Retinal pigment epithelial cell (primary cell): Measurements from ENCODE around the gene FOXR1.

Experiments
- DNase-seq: peaks from one replicate; pipeline ENCODE4 v3.0.0-alpha.2; 2010; ENCODE audit warnings: low read depth
- H3K4me3 ChIP-seq: 2 replicates; pipeline ENCODE4 v1.5.1; 2011; ENCODE audit warnings: mild to moderate bottlenecking, low read length, control low read depth, moderate library complexity
- TF ChIP-seq, protein P1 (sequence below): conservative IDR thresholded peaks from 2 replicates; pipeline ENCODE4 v1.5.1; 2011; ENCODE audit warnings: low read depth, low read length, control low read depth, inconsistent platforms

The FOXR1 gene

DNA sequence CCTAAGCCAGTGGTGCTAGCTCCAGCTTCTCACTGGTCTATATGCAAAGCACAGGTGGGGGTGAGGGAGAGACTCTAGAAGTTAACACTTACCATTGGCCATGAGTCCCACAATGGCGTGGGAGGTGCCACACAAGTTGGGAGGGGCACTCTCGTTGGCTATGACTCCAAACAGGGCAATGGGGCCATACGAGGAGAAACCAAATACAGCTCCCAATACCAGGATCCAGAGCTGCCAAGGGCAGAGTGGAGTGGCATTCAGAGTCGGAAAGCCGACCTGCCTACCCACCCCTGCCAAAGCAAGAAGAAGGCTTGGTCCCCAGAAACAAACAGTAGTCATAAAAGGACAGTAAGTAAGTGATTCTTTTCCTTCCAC lies 53.5 kb downstream of the FOXR1 start:
- TF ChIP-seq, protein P1, sequence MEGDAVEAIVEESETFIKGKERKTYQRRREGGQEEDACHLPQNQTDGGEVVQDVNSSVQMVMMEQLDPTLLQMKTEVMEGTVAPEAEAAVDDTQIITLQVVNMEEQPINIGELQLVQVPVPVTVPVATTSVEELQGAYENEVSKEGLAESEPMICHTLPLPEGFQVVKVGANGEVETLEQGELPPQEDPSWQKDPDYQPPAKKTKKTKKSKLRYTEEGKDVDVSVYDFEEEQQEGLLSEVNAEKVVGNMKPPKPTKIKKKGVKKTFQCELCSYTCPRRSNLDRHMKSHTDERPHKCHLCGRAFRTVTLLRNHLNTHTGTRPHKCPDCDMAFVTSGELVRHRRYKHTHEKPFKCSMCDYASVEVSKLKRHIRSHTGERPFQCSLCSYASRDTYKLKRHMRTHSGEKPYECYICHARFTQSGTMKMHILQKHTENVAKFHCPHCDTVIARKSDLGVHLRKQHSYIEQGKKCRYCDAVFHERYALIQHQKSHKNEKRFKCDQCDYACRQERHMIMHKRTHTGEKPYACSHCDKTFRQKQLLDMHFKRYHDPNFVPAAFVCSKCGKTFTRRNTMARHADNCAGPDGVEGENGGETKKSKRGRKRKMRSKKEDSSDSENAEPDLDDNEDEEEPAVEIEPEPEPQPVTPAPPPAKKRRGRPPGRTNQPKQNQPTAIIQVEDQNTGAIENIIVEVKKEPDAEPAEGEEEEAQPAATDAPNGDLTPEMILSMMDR, result no peak
- no peak for DNase-seq
- no peak overlapping the region for H3K4me3 ChIP-seq

DNA sequence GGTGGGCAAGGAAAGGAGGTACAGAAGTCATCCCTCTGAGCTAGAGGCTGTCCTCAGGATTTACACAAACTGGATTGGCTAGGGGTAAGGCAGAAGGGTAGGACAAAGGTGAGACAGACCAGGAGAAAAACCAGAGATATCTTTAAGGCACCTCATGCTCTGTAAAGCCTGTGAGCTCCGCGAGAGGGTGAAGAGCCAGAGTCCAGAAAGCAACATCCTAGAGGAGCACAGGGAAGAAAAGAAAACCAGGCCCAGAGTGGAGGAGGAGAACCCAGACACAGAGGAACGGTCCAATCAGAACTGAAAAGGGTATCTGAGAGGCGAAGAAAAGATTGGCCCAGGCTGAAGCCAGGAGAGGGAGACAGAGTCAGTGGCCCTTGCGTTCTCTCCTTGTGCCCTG lies 54.0 kb downstream of the FOXR1 start:
- no peak for DNase-seq
- no peak overlapping the region for H3K4me3 ChIP-seq
- TF ChIP-seq, protein P1, result no peak

DNA sequence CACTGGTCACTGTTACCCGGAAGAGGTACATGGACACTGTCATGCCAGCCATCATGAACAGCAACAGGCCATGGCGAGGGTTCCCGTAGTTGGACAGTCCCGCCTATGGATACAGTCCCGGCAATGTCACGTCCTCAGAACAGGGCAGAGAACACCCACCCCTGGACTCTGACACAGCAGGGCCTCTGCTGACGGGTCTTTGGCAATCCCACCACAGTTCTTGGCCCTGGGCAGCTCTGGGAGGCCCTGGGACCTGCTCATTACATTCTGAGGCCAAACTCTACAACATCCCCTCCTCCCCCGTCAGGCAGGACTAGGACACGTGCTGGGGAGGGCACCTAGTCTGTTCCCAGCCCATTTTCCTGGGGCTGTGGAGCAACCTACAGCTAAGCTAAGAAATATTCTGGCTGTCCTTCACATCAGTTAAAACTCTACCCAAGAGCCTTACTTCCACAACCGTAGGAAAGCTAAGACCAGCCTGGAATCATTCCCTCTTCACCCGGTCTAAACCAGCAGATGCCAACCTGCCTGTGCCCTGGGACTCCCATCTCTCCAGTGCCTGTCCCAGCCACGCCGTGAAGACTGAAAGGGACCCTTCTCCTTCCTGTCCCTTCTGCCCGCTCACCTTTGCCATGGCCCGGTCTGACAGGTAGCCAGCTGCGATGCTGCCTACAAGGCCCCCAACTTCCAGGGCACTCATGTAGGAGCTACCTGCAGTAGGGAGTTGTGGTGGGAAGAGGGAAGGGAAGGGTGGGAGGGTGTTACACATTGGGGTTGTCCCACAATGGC lies 54.6 kb downstream of the FOXR1 start:
- no peak for DNase-seq
- H3K4me3 ChIP-seq, result no peak overlapping the region
- TF ChIP-seq, protein P1, result no peak

DNA sequence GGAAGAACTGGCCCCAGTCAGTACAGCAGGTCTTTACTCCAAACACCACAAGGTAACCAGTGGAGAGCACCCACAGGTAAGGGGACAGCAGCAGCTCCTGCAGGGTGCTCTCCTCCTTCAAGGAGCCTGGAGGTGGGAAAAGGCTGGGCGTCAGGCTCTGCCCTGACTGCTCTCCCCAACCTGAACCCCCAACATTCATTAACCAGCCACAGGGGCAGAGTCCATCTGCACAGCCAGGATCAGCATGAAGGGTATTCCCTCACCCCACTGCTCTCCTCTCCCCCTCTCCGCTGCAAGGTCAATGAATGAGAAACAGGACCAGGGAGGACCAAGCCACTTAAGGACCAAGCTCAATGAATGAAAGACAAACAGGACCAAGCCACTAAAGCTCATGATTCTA lies 55.4 kb downstream of the FOXR1 start:
- no peak for DNase-seq
- TF ChIP-seq, protein P1, result no peak

DNA sequence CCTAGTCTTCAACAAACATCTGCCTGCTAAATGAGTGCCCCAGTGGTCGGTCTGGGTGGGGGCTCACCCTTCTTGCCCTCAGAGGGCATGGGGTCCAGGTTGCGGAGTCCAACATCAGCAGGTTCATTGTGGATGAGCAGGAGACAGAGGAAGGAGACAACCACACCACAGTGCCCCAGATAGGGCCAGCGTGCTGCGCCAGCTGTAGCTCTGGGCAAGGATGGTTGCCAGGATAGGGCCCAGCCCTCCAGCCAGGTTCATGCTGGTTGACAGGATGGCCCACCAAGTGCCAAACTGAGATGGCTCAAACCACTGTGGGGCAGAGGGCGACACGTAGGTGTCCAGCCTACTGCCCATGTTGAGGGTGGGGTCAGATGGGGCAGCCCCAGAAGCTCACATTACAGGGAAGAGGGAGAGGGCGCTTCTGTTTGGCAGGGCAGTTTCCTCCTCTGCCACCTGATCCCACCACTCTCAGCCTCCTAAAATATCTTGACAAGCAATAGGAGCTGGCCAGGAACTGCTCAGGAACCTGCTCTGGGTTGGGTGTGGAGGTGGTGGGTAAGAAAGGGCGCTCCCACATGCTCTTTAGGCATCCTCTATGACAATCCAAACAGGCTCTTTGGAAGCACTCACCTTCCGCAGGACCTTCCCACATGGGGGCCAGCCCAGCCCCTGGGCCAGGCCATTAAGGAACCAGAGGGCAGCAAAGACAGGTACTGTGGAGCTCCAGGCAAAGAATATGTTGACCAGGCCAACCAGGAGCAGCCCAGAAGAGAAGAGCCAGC lies 56.2 kb downstream of the FOXR1 start:
- H3K4me3 ChIP-seq, result no peak overlapping the region
- TF ChIP-seq, protein P1, result no peak
- no peak for DNase-seq

More for the DNA sequence above, 55.4 kb downstream of the FOXR1 start:
- H3K4me3 ChIP-seq, result no peak overlapping the region

DNA sequence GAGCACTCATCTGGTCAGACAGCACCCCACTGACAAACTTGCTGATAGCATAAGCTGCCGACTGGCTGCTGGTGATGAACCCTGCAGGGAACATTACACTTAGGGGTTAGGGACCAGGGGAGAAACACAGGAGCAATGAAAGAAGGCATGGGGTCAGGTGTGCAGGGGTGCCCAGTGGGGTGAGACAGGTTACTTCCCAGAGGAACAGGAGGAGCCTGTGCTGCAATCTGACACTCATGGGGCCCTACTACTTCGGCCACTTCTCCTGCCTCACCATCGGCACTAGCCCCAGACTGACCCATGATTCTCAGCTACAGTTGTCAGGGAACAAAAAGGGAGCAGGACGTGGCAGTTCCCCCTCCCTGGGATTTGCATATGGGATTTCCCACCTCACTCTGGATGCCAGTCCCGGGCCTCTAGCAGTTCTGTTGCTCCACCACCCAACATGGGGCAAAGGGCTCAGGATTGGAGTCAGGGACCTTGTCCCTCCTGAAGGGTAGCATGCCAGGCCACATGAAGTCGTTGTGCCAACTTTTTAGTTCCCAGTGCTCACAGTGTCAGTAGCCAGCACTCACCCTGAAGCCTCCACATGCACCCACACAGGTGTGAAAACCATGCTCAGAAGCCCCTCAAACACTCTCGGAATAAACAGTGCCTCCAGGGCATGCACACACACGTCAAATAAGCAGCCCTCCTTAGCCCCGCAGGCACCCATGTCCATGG lies 56.9 kb downstream of the FOXR1 start:
- TF ChIP-seq, protein P1, result no peak
- H3K4me3 ChIP-seq, result no peak overlapping the region
- DNase-seq, result no peak
